H9 (cell line): Measurements from ENCODE around the gene CYGB. TPM values are rescaled to one million over a fixed set of nuclear protein-coding genes. Genes with fewer than 3 reads are reported as not detected.

ENCODE experiments used
- DNase-seq: peaks from one replicate; pipeline ENCODE4 v3.0.0-alpha.2; 2017
- H2AFZ ChIP-seq: one replicate; pipeline ENCODE4 v1.6.1; 2013; ENCODE audit warnings: mild to moderate bottlenecking, low read length, control low read depth, moderate library complexity
- H2AK5ac ChIP-seq: 2 replicates; pipeline ENCODE4 v1.6.1; 2013; ENCODE audit warnings: low read length, control low read depth, mixed read lengths; ENCODE audit not compliant: insufficient read length
- H2BK120ac ChIP-seq: one replicate; pipeline ENCODE4 v1.6.1; 2013; ENCODE audit warnings: low read depth, mild to moderate bottlenecking, low read length, control low read depth, inconsistent platforms; ENCODE audit not compliant: poor library complexity, severe bottlenecking
- H2BK12ac ChIP-seq: 2 replicates; pipeline ENCODE4 v1.6.1; 2013; ENCODE audit warnings: low read length, control low read depth, mixed read lengths, low read depth; ENCODE audit not compliant: insufficient read length
- H2BK15ac ChIP-seq: 2 replicates; pipeline ENCODE4 v1.6.1; 2013; ENCODE audit warnings: low read depth, low read length, control low read depth
- H2BK20ac ChIP-seq: one replicate; pipeline ENCODE4 v1.6.1; 2013; ENCODE audit warnings: low read depth, mild to moderate bottlenecking, low read length, control low read depth, inconsistent platforms; ENCODE audit not compliant: poor library complexity, severe bottlenecking
- H2BK5ac ChIP-seq: 2 replicates; pipeline ENCODE4 v1.6.1; 2013; ENCODE audit warnings: low read length, control low read depth, mixed read lengths; ENCODE audit not compliant: insufficient read length
- H3K14ac ChIP-seq: 2 replicates; pipeline ENCODE4 v1.6.1; 2013; ENCODE audit warnings: low read length, control low read depth; ENCODE audit not compliant: insufficient read depth
- H3K18ac ChIP-seq: 2 replicates; pipeline ENCODE4 v1.6.1; 2013; ENCODE audit warnings: low read depth, mild to moderate bottlenecking, mixed read lengths, low read length, control low read depth; ENCODE audit not compliant: insufficient read length
- H3K23ac ChIP-seq: 2 replicates; pipeline ENCODE4 v1.6.1; 2013; ENCODE audit warnings: low read length, control low read depth, mixed read lengths, low read depth; ENCODE audit not compliant: insufficient read length
- H3K23me2 ChIP-seq: 2 replicates; pipeline ENCODE4 v1.6.1; 2013; ENCODE audit warnings: low read depth, mild to moderate bottlenecking, mixed read lengths, low read length, control low read depth; ENCODE audit not compliant: insufficient read length, poor library complexity, severe bottlenecking
- H3K27ac ChIP-seq: 2 replicates; pipeline ENCODE4 v1.5.1; 2013; ENCODE audit warnings: low read length, control low read depth, mixed read lengths, low read depth; ENCODE audit not compliant: insufficient read length
- H3K27me3 ChIP-seq: 2 replicates; pipeline ENCODE4 v1.6.1; 2013; ENCODE audit warnings: low read length, control low read depth, inconsistent platforms; ENCODE audit not compliant: insufficient read depth
- H3K4ac ChIP-seq: 2 replicates; pipeline ENCODE4 v1.6.1; 2013; ENCODE audit warnings: low read depth, mild to moderate bottlenecking, control low read depth, inconsistent platforms, low read length, moderate library complexity
- H3K4me1 ChIP-seq: 2 replicates; pipeline ENCODE4 v1.6.1; 2013; ENCODE audit warnings: low read length, control low read depth, inconsistent platforms; ENCODE audit not compliant: insufficient read depth
- H3K4me2 ChIP-seq: 2 replicates; pipeline ENCODE4 v1.6.1; 2013; ENCODE audit warnings: low read length, control low read depth, mixed read lengths; ENCODE audit not compliant: insufficient read length, insufficient read depth
- H3K56ac ChIP-seq: 2 replicates; pipeline ENCODE4 v1.6.1; 2013; ENCODE audit warnings: low read depth, mild to moderate bottlenecking, mixed read lengths, low read length, control low read depth; ENCODE audit not compliant: insufficient read length
- H3K79me1 ChIP-seq: 2 replicates; pipeline ENCODE4 v1.6.1; 2013; ENCODE audit warnings: low read depth, mild to moderate bottlenecking, moderate library complexity, low read length, control low read depth, inconsistent platforms; ENCODE audit not compliant: insufficient read depth, poor library complexity, severe bottlenecking
- H3K79me2 ChIP-seq: 2 replicates; pipeline ENCODE4 v1.6.1; 2013; ENCODE audit warnings: low read length, control low read depth, inconsistent platforms; ENCODE audit not compliant: insufficient read depth
- H3K9ac ChIP-seq: 2 replicates; pipeline ENCODE4 v1.6.1; 2013; ENCODE audit warnings: low read length, control low read depth, mixed read lengths; ENCODE audit not compliant: insufficient read length; ENCODE audit errors: extremely low read depth
- H3K9me3 ChIP-seq: one replicate; pipeline ENCODE4 v1.6.1; 2013; ENCODE audit warnings: low read depth, low read length, inconsistent platforms; ENCODE audit not compliant: control insufficient read depth
- H3T11ph ChIP-seq: one replicate; pipeline ENCODE4 v1.6.1; 2013; ENCODE audit warnings: mild to moderate bottlenecking, low read length, control low read depth, inconsistent platforms
- H4K20me1 ChIP-seq: one replicate; pipeline ENCODE4 v1.6.1; 2013; ENCODE audit not compliant: control insufficient read depth, insufficient read length, insufficient read depth
- H4K5ac ChIP-seq: 2 replicates; pipeline ENCODE4 v1.6.1; 2013; ENCODE audit warnings: low read depth, mild to moderate bottlenecking, mixed read lengths, low read length, control low read depth; ENCODE audit not compliant: insufficient read length
- H4K8ac ChIP-seq: replicated peaks from 2 replicates; pipeline ENCODE4 v1.6.1; 2013; ENCODE audit warnings: low read length, control low read depth, mixed read lengths, low read depth; ENCODE audit not compliant: insufficient read length
- H4K91ac ChIP-seq: 2 replicates; pipeline ENCODE4 v1.6.1; 2013; ENCODE audit warnings: low read depth, mild to moderate bottlenecking, moderate library complexity, mixed read lengths, low read length, control low read depth; ENCODE audit not compliant: insufficient read length
- H3K27ac Mint-ChIP-seq, 3 experiments: 2 replicates in 2 of 3; 3 replicates in 1 of 3; pipeline ENCODE4 v1.8.0; 2020 to 2021; ENCODE audit warnings: mixed read lengths in 3 of 3, mild to moderate bottlenecking in 1 of 3, moderate library complexity in 1 of 3
- H3K27me3 Mint-ChIP-seq: 2 replicates; pipeline ENCODE4 v1.8.0; 2021; ENCODE audit warnings: low read depth, mild to moderate bottlenecking, moderate library complexity, mixed read lengths
- H3K36me3 Mint-ChIP-seq, 3 experiments: 2 replicates in 2 of 3; 3 replicates in 1 of 3; pipeline ENCODE4 v1.8.0; 2020 to 2021; ENCODE audit warnings: low read depth in 3 of 3, mixed read lengths in 3 of 3; ENCODE audit not compliant: insufficient read depth in 1 of 3
- H3K4me1 Mint-ChIP-seq, 2 experiments: 2 replicates each; pipeline ENCODE4 v1.8.0; 2020; ENCODE audit warnings: mixed read lengths in 2 of 2
- H3K4me3 Mint-ChIP-seq, 2 experiments: 2 replicates in 1 of 2; 3 replicates in 1 of 2; pipeline ENCODE4 v1.8.0; 2020 to 2021; ENCODE audit warnings: mild to moderate bottlenecking in 2 of 2, mixed read lengths in 2 of 2, moderate library complexity in 1 of 2
- H3K9me3 Mint-ChIP-seq, 2 experiments: 2 replicates in 1 of 2; 3 replicates in 1 of 2; pipeline ENCODE4 v1.8.0; 2020; ENCODE audit warnings: mild to moderate bottlenecking in 2 of 2, mixed read lengths in 2 of 2, moderate library complexity in 1 of 2
- WGBS: extraction: QIAGEN DNeasy Blood & Tissue Kit; methylation state at CpG from one replicate; pipeline ENCODE4 v1.1.7; 2013; ENCODE audit warnings: missing lambda C conversion rate, low lambda C conversion rate, mixed read lengths; ENCODE audit not compliant: insufficient read length; ENCODE audit errors: extremely low coverage; 5-methylcytosine and 5-hydroxymethylcytosine counted together
- total RNA-seq: library from RNA; stranded (reverse); gene quantifications from 2 replicates; pipeline ENCODE4 v1.2.1, GENCODE V29; 2021
- TF ChIP-seq, protein P1 (sequence below): fragments of 200-600 bp; sonication (generic); conservative IDR thresholded peaks from 3 replicates; pipeline ENCODE4 v1.8.0; 2021; ENCODE audit warnings: antibody characterized with exemption, mild to moderate bottlenecking

Gene CYGB
- total RNA-seq, 1 experiment from 2014 or later = 2.4 TPM

DNA sequence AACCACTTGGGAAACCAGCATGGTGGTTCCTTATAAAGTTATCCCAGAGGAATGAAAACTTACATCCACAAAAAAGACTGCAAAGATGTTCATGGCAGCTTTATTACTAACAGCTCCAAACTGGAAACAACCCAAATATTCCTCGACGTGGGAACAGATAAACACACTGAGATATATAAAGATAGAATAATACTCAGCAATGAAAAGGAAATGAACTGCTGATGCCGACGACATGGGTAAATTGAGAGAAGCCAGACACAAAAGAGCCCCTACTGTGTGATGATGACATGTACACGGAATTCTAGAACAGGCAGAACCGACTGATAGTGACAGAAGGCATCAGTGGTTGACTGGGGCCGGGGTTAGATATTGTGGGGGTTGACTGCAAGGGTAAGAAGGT is 12.0 kb upstream of the CYGB start:
- H3K4me1 ChIP-seq = no peaks in the 10 kb centered on the region; the same call in 1 of the 2 replicates
- Mint-ChIP-seq H3K27ac (no peak overlapping the region), H3K4me1 (peaks cover 6 to 14% of the 10 kb centered on the region in 2 experiments), H3K9me3 (no peaks in the 10 kb centered on the region), H3K27me3 (peaks cover 2% of the 10 kb centered on the region; the same call in 1 of the 2 replicates), H3K36me3 (no peaks in the 10 kb centered on the region; a peak in 1 of 7 replicates), H3K4me3 (no peak overlapping the region)
- no peak overlapping the region for H2BK120ac ChIP-seq
- H3K79me1 ChIP-seq = no peaks in the 10 kb centered on the region
- TF ChIP-seq, protein P1, sequence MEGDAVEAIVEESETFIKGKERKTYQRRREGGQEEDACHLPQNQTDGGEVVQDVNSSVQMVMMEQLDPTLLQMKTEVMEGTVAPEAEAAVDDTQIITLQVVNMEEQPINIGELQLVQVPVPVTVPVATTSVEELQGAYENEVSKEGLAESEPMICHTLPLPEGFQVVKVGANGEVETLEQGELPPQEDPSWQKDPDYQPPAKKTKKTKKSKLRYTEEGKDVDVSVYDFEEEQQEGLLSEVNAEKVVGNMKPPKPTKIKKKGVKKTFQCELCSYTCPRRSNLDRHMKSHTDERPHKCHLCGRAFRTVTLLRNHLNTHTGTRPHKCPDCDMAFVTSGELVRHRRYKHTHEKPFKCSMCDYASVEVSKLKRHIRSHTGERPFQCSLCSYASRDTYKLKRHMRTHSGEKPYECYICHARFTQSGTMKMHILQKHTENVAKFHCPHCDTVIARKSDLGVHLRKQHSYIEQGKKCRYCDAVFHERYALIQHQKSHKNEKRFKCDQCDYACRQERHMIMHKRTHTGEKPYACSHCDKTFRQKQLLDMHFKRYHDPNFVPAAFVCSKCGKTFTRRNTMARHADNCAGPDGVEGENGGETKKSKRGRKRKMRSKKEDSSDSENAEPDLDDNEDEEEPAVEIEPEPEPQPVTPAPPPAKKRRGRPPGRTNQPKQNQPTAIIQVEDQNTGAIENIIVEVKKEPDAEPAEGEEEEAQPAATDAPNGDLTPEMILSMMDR = no peak
- no peak overlapping the region for H2BK5ac ChIP-seq
- H3K4ac ChIP-seq = no peak overlapping the region
- no peak overlapping the region for H3K9ac ChIP-seq
- no peak overlapping the region for H3K14ac ChIP-seq
- H4K91ac ChIP-seq = no peak overlapping the region
- no CpG with 5 or more reads among the region's 7 CpGs for WGBS
- H3K9me3 ChIP-seq = no peaks in the 10 kb centered on the region
- H3K4me2 ChIP-seq = no peak overlapping the region
- H2BK15ac ChIP-seq = no peak overlapping the region
- H4K8ac ChIP-seq = no peak overlapping the region
- H2BK20ac ChIP-seq = no peak overlapping the region
- no peak overlapping the region for H4K5ac ChIP-seq
- H3K27ac ChIP-seq = no peak overlapping the region
- no peak overlapping the region for H2AK5ac ChIP-seq
- no peaks in the 10 kb centered on the region for H3K23me2 ChIP-seq
- H3K18ac ChIP-seq = no peak overlapping the region
- H3K23ac ChIP-seq = no peak overlapping the region
- DNase-seq = no peak
- no peaks in the 10 kb centered on the region for H4K20me1 ChIP-seq
- no peaks in the 10 kb centered on the region for H3K27me3 ChIP-seq
- no peak overlapping the region for H2AFZ ChIP-seq
- H3K56ac ChIP-seq = no peak overlapping the region
- no peaks in the 10 kb centered on the region for H3K79me2 ChIP-seq
- H2BK12ac ChIP-seq = no peak overlapping the region
- H3T11ph ChIP-seq = no peak overlapping the region
